Measurements from ENCODE around the gene RACGAP1.
"Not testable (repeated sequence)": the region's sequence is repeated elsewhere in the genome, so short reads cannot be mapped to it uniquely, and the experiment has no call there.

The RACGAP1 gene

GRCh38 chr12:50055831-50056638 lies 30.7 kb upstream of the RACGAP1 start:
- peak; percentile 62 for DNase-seq (ENCODE audit: low spot score)

DNA sequence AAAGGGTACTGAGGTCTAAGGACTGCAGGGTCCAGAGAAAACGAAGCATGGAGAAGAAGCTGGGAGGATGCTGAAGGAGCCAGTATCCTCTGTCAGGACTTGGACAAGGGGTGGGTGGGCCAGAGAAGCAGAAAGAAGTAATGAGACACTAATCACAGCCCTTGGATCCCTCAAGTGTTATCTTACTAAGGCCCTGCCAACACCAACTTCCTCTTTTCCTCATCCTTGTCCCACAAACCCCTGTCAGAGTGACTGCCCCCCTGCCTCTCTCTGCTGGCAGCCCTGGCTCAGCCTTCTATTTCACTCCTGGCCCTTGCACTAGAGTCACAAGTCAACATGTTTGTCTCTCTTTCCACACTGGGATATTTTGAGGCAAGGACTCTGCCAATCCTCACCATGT lies 28.3 kb upstream of the RACGAP1 start:
- DNase-seq (ENCODE audit: low spot score), result no peak

DNA sequence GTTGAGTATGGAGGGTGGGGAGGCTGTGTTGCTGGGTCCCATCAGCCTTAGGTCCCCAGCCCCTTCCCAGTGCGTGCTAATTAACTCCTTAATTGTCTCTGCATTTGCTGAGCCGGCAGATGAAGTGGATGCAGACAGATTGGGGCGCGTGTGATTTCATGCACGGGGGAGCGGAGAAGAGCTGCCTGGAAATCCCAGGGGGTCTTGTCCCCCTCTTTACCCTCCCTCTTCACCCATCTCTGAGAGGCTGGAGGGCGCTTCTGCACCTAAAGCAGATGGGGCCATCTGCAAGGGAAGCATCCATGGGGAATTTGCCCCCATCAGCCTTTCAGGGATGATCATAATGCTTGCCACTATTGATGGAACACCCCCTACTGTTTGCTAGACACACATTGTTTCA lies 27.7 kb upstream of the RACGAP1 start:
- no peak for DNase-seq (ENCODE audit: low spot score)

GRCh38 chr12:50052544-50052943 lies 27.2 kb upstream of the RACGAP1 start:
- DNase-seq (ENCODE audit: low spot score), result no peak

DNA sequence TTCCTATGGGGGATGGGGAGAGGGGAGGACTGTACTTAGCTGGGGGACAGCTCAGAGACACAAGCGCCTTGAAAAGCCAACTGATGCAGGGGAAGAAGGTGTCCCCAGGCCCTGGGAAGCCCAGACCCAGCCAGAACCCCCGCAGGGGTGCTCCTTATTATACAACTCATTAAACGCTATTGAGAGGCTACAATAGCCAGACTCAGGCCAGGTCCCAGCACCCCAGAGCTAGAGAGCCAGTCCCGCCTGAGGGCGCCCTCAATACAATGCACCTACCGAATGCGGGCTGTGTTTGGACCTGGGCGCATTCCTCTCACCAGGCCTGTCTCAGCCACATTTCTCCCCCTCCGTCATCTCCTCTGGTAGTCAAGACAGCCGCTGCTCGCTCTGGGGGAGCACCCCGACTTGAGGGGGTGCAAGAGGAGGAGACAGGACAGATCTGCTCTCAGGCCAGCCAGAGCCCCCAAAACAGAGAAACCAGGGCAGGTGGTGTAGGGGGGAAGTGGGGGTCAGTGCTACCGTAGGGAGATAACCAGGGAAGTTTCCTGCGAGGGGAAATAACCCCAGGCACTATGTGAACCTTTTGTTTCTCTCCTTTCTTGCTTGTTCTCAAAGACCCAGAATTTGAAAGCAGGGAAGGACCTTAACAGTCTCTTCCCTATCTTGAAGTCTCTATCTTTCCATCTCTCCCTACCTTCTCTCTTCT lies 26.0 kb upstream of the RACGAP1 start:
- no peak for DNase-seq (ENCODE audit: low spot score)

GRCh38 chr12:50050410-50051098 lies 25.3 kb upstream of the RACGAP1 start:
- DNase-seq (ENCODE audit: low spot score), result no peak

DNA sequence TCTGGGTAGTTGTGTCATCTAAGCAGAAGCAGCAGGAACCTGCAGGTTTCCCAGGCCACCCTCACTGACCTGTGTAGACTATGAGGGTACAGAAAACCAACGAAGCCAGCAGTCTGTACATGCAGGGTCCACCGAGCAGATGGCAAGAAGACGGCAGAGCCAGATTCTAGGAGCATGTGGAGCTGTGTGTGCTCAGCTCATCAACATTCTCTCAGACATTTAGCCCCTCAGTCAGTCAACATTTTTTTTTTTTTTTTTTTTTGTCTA lies 24.8 kb upstream of the RACGAP1 start:
- no peak for DNase-seq (ENCODE audit: low spot score)

GRCh38 chr12:50049254-50050118 lies 24.2 kb upstream of the RACGAP1 start:
- DNase-seq (ENCODE audit: low spot score), result no peak

- no peak for DNase-seq (ENCODE audit: low spot score)
Measured at GRCh38 chr12:50047693-50048250, 22.5 kb upstream of the RACGAP1 start.

DNA sequence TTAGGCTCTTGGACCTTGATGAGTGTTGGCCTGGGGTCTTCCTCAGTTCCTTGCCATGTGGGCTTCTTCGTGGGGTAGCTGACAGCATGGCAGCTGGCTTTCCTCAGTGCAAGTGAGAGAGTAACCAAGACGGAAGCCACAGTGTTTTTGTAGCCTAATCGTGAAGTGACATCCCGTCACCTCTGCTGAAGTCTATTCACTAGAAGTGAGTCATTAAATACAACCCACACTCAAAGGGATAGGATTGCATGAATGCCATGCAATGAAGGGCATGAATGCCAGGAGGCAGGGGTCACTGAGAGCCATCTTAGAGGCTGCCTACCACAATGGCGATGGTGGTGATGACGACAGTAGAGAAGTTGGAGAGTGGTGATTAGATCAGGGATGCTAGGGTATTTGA lies 18.6 kb upstream of the RACGAP1 start:
- no peak for DNase-seq (ENCODE audit: low spot score)

- DNase-seq (ENCODE audit: low spot score), result no peak
Measured at GRCh38 chr12:50043308-50043707, 18.0 kb upstream of the RACGAP1 start.

- DNase-seq (ENCODE audit: low spot score), result no peak
Measured at GRCh38 chr12:50042693-50043092, 17.4 kb upstream of the RACGAP1 start.

GRCh38 chr12:50041962-50042361 lies 16.7 kb upstream of the RACGAP1 start:
- no peak for DNase-seq (ENCODE audit: low spot score)

- DNase-seq (ENCODE audit: low spot score), result no peak
Measured at GRCh38 chr12:50041062-50041860, 16.0 kb upstream of the RACGAP1 start.

GRCh38 chr12:50040657-50041056 lies 15.4 kb upstream of the RACGAP1 start:
- DNase-seq (ENCODE audit: low spot score), result no peak

DNA sequence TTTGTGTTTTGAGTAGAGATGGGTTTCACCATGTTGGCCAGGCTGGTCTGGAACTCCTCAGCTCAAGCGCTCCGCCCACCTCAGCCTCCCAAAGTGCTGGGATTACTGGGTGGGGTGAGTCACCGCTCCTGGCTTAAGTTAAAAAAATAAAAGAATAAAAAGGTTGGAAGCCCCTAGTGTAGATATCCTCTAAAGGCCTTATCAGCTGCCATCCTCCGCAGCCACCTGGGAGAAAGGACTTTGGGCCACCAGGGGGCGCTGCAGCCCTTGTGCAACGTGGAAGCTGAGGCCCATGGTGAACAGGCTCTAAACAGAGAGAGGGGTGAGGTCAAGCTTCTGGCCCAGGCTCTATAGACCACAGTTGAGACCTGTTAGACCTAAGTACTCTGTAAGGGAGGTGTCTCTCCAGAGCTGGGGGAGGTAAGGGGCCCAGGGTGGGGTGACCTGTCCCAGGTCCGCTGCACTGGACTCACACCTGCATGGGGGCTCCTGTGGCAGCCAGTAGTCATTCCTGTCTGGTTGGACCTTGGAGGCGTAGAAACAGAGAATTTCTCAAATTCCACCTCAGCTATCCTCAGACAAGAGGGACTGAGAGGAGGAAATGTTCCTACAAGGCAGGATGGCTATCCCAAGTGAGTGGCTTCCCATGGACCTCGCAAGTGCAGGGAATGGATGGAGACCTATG lies 14.0 kb upstream of the RACGAP1 start:
- peak; percentile 76 for DNase-seq (ENCODE audit: low spot score)

DNA sequence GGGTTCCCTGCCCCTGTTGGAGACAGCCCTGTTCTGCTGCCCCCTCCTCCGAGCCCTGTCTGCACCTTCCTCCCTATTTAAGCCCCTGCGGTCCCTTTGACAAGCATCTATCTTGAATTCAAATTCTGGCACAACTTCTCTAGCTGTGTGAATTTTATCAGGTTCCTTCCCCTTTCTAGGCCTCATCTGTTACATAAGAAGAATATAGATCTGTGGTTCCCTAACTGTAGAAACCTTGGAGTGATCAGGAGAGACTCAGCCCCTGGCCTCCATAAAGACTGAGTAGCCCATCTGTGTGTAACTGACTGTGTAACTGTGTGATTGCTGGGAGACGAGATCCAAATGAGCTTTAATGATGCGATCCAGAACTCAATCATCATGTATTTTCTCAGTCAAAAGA lies 13.0 kb upstream of the RACGAP1 start:
- DNase-seq (ENCODE audit: low spot score), result no peak

DNA sequence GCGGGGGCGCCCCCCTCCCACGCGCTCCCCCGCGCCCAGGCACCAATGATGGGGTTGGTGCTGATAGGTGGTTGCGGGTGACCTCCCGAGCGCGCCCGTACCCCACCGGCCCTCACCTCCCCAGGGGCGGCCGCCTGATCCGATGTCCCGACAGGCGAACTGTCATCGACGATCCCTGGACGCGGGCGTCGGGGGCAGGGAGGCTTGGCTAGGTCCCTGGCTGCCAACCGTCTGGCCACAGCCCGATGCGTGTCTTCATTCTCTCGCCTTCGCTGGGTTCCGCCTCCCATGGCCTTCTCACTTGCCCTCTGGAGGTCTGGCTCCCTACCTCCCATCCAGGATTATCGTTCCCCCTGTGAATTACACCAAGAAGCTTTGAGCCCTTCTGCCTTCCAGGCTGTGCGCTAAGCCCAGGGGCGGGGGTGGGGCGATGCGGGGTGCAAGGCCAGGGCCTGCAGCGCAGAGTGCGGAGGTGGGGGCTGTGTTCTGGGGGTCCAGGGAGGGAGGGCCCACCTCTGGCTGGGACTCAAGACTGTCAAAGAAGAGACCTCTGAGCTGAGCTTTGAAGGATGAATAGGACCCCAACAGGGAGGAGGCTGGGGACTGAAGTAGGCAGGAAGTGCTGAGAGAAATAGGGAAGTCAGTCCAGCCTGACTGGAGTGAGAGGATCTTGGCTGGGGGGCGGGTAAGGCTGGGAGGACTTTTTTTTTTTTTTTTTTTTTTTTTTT lies 7.7 kb upstream of the RACGAP1 start:
- no peak for DNase-seq (ENCODE audit: low spot score)

GRCh38 chr12:50032515-50032853 lies 7.2 kb upstream of the RACGAP1 start:
- no peak for DNase-seq (ENCODE audit: low spot score)

DNA sequence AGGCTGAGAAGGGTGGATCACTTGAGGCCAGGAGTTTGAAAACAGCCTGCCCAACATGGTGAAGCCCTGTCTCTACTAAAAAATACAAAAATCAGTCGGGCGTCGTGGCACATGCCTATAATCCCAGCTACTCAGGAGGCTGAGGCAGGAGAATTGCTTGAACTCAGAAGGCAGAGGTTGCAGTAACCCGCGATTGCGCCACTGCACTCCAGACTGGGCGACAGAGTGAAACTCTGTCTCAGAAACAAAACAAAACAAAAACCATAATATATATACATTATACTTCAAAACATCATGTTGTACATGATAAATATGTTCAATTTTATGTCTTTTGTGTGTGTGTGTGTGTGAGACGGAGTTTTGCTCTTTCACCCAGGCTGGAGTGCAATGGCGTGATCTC lies 5.2 kb upstream of the RACGAP1 start:
- not testable (repeated sequence) for DNase-seq (ENCODE audit: low spot score)
